GM19395 (cell line): Measurements from ENCODE around the gene ZNF585A.

ENCODE experiments used
- ATAC-seq: cut with Tn5 transposase; IDR thresholded peaks from one replicate; pipeline ENCODE4 v1.9.1; 2021; ENCODE audit warnings: mild to moderate bottlenecking, moderate library complexity; ENCODE audit not compliant: unreplicated experiment

Gene ZNF585A

GRCh38 chr19:37095859-37096258, 76.6 kb downstream of the ZNF585A start:
- ATAC-seq = no peak
